GM08714 (cell line): Measurements from ENCODE around the gene TRAPPC12.

Experiments used
- H3K4me3 ChIP-seq: fragments of 200-500 bp; sonication (Bioruptor generic); 2 replicates; pipeline ENCODE4 v1.5.1; 2014; ENCODE audit warnings: mild to moderate bottlenecking, low read length, inconsistent platforms
- ZNF274 ChIP-seq: IDR thresholded peaks from 2 replicates; pipeline ENCODE4 v1.6.1; 2012; ENCODE audit warnings: mild to moderate bottlenecking, low read depth, low read length

The TRAPPC12 gene

GRCh38 chr2:3379647-3380534 is at the start of gene TRAPPC12:
Gene TRAPPC12 (plus strand): TSS chr2:3379694. CDS start chr2:3387624, 7,930 bp downstream.
- peak within 1 kb of the TSS; percentile 96 for H3K4me3 ChIP-seq
- TF ChIP-seq ZNF274: no peak

DNA sequence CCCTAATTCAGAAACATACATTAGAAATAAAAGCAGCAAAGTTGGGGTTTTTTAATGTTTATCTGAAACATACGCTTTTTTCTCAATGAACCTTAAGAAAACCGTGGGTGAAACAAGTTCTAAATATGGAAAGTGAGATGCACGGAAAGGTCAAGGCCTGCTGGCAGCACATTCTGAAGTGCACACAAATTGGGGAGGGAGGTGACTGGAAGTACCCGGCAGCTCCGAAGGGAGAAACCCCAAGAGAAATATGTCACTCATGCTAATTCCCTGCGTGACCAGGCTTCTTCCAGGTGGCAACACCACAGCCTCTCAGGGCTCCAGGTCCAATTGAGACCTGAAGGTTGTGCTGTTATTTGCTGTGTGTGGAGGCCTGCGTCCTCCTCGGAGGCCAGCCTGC is 47.4 kb upstream of the TRAPPC12 start:
- no peak for TF ChIP-seq ZNF274
- no peak overlapping the region for H3K4me3 ChIP-seq

- TF ChIP-seq ZNF274: no peak
- H3K4me3 ChIP-seq: no peak overlapping the region
These were observed 44.8 kb upstream of the TRAPPC12 start for GRCh38 chr2:3334392-3335345.

DNA sequence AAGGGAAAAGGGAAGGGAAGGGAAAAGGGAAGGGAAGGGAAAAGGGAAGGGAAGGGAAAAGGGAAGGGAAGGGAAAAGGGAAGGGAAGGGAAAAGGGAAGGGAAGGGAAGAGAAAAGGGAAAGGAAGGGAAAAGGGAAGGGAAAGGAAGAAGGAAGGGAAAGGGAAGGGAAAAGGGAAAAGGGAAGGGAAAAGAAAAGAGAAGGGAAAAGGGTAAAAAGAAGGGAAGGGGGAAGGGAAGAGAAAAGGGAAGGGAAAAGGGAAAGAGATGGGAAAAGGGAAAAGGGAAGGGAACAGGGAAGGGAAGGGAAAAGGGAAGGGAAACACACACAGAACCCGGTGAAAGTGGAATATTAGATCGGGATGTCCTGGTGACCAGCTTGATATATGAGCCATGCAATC is 42.6 kb upstream of the TRAPPC12 start:
- TF ChIP-seq ZNF274: no peak
- no peak overlapping the region for H3K4me3 ChIP-seq

DNA sequence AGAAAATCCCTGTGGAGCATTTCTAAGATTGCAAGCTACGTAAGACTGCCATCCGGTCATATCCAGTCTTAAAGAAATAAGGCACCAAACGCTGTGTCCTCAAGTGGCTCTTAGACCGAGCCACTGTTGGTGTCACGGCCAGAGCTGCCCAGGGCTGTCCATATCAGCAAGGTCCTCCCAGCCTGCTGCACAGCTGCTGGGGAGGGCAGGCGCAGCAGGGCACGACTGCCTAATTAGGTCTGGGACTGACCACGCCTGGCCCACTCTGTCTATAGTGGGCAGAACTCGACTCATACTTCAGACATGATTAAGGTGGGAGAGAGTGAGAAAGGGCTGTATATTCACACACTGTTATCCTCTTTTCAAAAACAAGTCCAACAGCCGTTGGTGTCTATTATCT is 41.2 kb upstream of the TRAPPC12 start:
- TF ChIP-seq ZNF274: no peak
- no peak overlapping the region for H3K4me3 ChIP-seq

DNA sequence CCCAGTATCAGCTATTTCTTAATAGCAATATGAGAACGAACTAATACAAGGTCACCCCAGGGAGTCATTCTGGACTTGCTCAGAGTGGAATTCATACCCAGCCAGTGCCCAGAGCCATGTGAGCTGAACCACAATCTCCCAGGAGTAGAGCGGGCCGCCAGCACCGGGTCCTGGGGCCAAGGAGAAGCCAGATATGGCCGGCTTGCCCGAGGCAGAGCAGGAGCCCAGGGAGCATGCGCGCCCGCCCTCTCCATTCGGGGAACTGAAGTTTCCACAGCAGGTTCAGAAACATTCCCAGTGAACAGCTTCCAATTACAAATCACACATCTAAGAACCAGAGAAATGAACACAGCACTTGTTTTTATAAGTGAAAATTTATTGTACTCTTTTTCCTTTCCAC is 39.4 kb upstream of the TRAPPC12 start:
- no peak for TF ChIP-seq ZNF274
- no peak overlapping the region for H3K4me3 ChIP-seq

DNA sequence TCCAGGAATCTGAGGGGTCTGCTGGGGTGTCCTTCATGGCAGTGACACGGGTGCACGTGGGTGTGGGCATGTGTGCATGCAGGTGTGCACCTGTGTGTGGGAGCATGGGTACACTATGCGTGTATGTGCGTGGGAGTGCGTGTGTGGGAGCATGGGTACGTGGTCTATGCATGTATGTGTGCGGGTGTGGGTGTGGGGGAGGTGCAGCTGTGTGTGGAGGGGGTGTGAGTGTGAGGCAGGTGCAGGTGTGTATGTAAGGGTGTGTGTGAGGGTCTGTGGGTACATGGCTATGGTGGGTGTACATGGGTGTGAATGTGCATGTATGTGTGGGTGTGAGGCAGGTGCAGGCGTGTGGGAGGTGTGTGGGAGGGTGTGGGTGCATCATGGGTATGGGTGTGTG is 38.2 kb upstream of the TRAPPC12 start:
- no peak for TF ChIP-seq ZNF274
- H3K4me3 ChIP-seq: no peak overlapping the region

GRCh38 chr2:3342324-3342723 is 37.2 kb upstream of the TRAPPC12 start:
- no peak for TF ChIP-seq ZNF274
- no peak overlapping the region for H3K4me3 ChIP-seq

GRCh38 chr2:3343012-3343411 is 36.5 kb upstream of the TRAPPC12 start:
- no peak for TF ChIP-seq ZNF274

GRCh38 chr2:3344897-3345296 is 34.6 kb upstream of the TRAPPC12 start:
- TF ChIP-seq ZNF274: no peak
- no peak overlapping the region for H3K4me3 ChIP-seq

More at GRCh38 chr2:3343012-3343411, 36.5 kb upstream of the TRAPPC12 start:
- H3K4me3 ChIP-seq: no peak overlapping the region

DNA sequence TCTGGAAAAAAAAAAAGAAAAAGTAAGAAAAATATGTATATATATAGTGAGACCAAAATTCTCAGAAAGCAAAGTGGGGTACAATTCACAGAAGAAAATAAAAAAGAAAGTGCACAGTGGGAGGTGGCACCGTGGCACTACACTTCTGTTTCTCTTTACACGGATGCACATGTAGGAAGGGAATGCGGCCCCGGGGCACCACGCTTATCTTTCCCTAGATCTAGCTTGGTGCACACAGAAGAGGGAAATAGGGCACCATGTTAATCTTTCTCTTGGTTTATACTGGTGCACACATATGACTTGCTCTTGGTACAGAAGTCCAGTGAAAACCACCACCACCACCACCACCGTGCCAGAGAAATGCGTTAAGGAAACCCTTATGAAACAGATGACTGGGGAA is 33.9 kb upstream of the TRAPPC12 start:
- no peak overlapping the region for H3K4me3 ChIP-seq
- no peak for TF ChIP-seq ZNF274

- TF ChIP-seq ZNF274: no peak
- H3K4me3 ChIP-seq: no peak overlapping the region
These were observed 30.7 kb upstream of the TRAPPC12 start for GRCh38 chr2:3348767-3349166.

GRCh38 chr2:3349211-3349693 is 30.2 kb upstream of the TRAPPC12 start:
- no peak for TF ChIP-seq ZNF274
- no peak overlapping the region for H3K4me3 ChIP-seq

DNA sequence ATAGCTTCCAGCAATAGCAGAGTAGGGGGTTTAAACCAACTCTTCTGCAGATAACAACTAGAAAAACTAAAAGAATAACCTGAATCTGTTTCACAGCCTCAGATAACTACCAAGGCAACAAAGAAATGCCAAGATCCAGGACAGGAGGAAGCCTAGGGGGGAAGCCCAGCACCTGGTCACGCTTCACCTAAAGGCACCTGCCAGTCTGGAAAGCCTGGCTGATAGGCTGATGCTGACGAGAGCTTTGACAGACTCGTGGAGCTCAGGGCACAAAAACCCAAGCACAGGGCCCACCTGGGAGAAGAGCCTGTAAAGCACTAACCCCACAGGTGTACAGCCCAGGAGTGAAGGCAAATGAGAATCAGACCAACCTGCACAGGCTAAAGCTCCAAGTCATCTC is 24.5 kb upstream of the TRAPPC12 start:
- TF ChIP-seq ZNF274: no peak
- H3K4me3 ChIP-seq: no peak overlapping the region
